ENCODE results near the gene COQ2.

The COQ2 gene

DNA sequence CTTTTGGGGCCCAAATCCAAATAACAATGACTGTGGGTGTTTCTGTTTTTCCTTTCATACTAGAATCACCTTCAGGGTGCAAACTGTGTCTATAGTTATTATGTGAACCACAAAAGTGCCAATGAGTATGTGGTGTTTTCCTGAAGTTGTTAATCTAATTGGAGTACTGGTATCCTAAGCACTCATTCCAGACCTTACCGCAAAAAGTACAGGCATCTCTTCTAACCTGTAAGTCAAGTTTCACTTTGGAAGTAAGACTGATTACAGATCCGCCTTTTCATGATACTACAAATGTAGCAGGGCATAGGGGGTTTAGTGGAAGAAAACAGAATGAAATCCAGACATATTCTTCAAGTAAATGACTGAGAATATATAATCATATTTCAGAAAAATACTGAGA is 16.1 kb downstream of the COQ2 start:
- Mint-ChIP-seq H3K4me3 (no peak overlapping the region), H3K27ac (no peak overlapping the region), H3K9me3 (no peaks in the 10 kb centered on the region), H3K27me3 (ENCODE audit: low read depth) (no peaks in the 10 kb centered on the region), H3K4me1 (ENCODE audit: low read depth) (peaks cover 14% of the 10 kb centered on the region), H3K36me3 (ENCODE audit: low read depth) (peaks cover 19% of the 10 kb centered on the region)

GRCh38 chr4:83267830-83268475 is 16.6 kb downstream of the COQ2 start:
- H3K9me3 Mint-ChIP-seq, result no peaks in the 10 kb centered on the region
- H3K27me3 Mint-ChIP-seq (ENCODE audit: low read depth), result no peaks in the 10 kb centered on the region
- peaks cover 20% of the 10 kb centered on the region for H3K36me3 Mint-ChIP-seq (ENCODE audit: low read depth)
- H3K4me3 Mint-ChIP-seq, result no peak overlapping the region
- H3K4me1 Mint-ChIP-seq (ENCODE audit: low read depth), result peaks cover 14% of the 10 kb centered on the region
- H3K27ac Mint-ChIP-seq, result no peak overlapping the region

GRCh38 chr4:83267121-83267829 is 17.3 kb downstream of the COQ2 start:
- Mint-ChIP-seq H3K4me3 (no peak overlapping the region), H3K27ac (no peak overlapping the region), H3K27me3 (ENCODE audit: low read depth) (no peaks in the 10 kb centered on the region), H3K9me3 (no peaks in the 10 kb centered on the region), H3K36me3 (ENCODE audit: low read depth) (peaks cover 19% of the 10 kb centered on the region), H3K4me1 (ENCODE audit: low read depth) (peaks cover 14% of the 10 kb centered on the region)

- no peak overlapping the region for H3K27ac Mint-ChIP-seq
Observed at GRCh38 chr4:83266689-83267088, 17.9 kb downstream of the COQ2 start.

GRCh38 chr4:83263106-83263505 is 21.5 kb downstream of the COQ2 start:
- no peaks in the 10 kb centered on the region for H3K27me3 Mint-ChIP-seq (ENCODE audit: low read depth)
- H3K36me3 Mint-ChIP-seq (ENCODE audit: low read depth), result peaks cover 21% of the 10 kb centered on the region
- no peak overlapping the region for H3K4me3 Mint-ChIP-seq
- no peaks in the 10 kb centered on the region for H3K9me3 Mint-ChIP-seq
- H3K4me1 Mint-ChIP-seq (ENCODE audit: low read depth), result peaks cover 7% of the 10 kb centered on the region
- no peak overlapping the region for H3K27ac Mint-ChIP-seq

More at GRCh38 chr4:83266689-83267088, 17.9 kb downstream of the COQ2 start:
- H3K4me3 Mint-ChIP-seq, result no peak overlapping the region
- no peaks in the 10 kb centered on the region for H3K9me3 Mint-ChIP-seq
- peaks cover 14% of the 10 kb centered on the region for H3K4me1 Mint-ChIP-seq (ENCODE audit: low read depth)
- no peaks in the 10 kb centered on the region for H3K27me3 Mint-ChIP-seq (ENCODE audit: low read depth)
- peaks cover 22% of the 10 kb centered on the region for H3K36me3 Mint-ChIP-seq (ENCODE audit: low read depth)

DNA sequence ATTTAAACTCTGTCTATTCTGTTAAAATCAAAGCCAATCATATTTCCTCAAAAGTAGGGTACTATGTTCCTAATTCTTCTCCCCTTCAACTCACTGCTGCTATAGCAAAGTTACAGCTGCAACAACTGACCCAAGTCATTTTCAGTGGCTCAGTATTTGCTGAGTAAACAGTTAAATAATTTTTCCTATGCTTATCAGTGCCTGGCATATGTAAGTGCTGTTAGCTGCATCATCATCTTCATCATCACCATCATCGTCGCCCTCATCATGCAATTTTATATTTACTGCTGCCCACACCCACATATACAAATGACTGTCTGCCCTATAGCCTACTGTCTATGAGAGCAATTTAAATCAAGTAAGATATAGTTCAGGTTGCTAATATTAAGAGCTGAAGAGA is 21.9 kb downstream of the COQ2 start:
- no peaks in the 10 kb centered on the region for H3K9me3 Mint-ChIP-seq
- no peak overlapping the region for H3K4me3 Mint-ChIP-seq
- peaks cover 25% of the 10 kb centered on the region for H3K36me3 Mint-ChIP-seq (ENCODE audit: low read depth)
- no peak overlapping the region for H3K27ac Mint-ChIP-seq
- no peaks in the 10 kb centered on the region for H3K27me3 Mint-ChIP-seq (ENCODE audit: low read depth)
- H3K4me1 Mint-ChIP-seq (ENCODE audit: low read depth), result peaks cover 8% of the 10 kb centered on the region

DNA sequence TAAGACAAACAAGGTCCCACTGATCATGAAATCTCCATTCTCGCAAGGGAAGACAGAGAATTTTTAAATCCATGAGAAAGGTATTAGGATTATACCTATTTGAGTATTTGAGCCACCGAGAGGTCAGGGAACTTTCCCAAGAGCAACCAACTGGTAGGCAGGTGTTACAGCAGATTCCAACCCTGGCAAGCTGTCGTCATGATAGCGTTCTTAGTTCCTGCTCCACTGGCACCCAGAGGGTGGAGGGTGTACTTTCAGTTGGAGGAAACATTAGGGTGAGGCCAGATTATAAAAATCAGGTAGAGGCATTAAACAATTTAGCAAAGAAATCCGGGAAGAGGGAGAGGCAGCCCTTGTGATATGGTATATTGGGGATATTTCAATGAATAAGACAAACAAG is 23.3 kb downstream of the COQ2 start:
- H3K4me1 Mint-ChIP-seq (ENCODE audit: low read depth), result peaks cover 9% of the 10 kb centered on the region
- no peak overlapping the region for H3K4me3 Mint-ChIP-seq
- no peaks in the 10 kb centered on the region for H3K9me3 Mint-ChIP-seq
- peaks cover 24% of the 10 kb centered on the region for H3K36me3 Mint-ChIP-seq (ENCODE audit: low read depth)
- H3K27ac Mint-ChIP-seq, result no peak overlapping the region
- H3K27me3 Mint-ChIP-seq (ENCODE audit: low read depth), result no peaks in the 10 kb centered on the region

GRCh38 chr4:83259586-83259985 is 25.0 kb downstream of the COQ2 start:
- peaks cover 11% of the 10 kb centered on the region for H3K4me1 Mint-ChIP-seq (ENCODE audit: low read depth)

GRCh38 chr4:83258461-83258860 is 26.1 kb downstream of the COQ2 start:
- Mint-ChIP-seq H3K4me1 (ENCODE audit: low read depth) (peaks cover 16% of the 10 kb centered on the region), H3K36me3 (ENCODE audit: low read depth) (peaks cover 27% of the 10 kb centered on the region), H3K9me3 (no peaks in the 10 kb centered on the region), H3K27me3 (ENCODE audit: low read depth) (no peaks in the 10 kb centered on the region), H3K4me3 (no peak overlapping the region), H3K27ac (no peak overlapping the region)

More at GRCh38 chr4:83259586-83259985, 25.0 kb downstream of the COQ2 start:
- no peaks in the 10 kb centered on the region for H3K27me3 Mint-ChIP-seq (ENCODE audit: low read depth)
- H3K36me3 Mint-ChIP-seq (ENCODE audit: low read depth), result peaks cover 24% of the 10 kb centered on the region
- no peak overlapping the region for H3K27ac Mint-ChIP-seq
- no peak overlapping the region for H3K4me3 Mint-ChIP-seq
- H3K9me3 Mint-ChIP-seq, result no peaks in the 10 kb centered on the region

DNA sequence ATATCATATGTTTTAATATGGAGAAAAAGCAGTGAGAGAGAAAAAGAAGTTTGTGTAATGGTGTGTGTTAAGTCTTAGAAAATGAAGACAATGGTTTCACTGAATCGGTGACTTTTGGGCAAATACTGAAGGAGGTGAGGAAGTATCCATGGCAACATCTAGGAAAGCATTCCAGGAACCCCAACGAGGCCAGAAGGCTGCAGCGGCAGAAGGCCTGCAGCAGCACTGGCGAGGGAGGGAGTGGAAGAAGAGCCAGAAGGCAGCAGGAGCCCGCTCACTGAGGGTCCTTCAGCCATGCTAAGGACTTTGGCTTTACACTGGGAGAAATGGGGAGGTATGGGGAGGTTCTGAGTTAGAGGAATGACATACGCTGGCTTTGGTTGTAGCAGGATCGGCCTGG is 26.8 kb downstream of the COQ2 start:
- Mint-ChIP-seq H3K4me1 (ENCODE audit: low read depth) (peaks cover 19% of the 10 kb centered on the region), H3K4me3 (no peak overlapping the region), H3K36me3 (ENCODE audit: low read depth) (peaks cover 23% of the 10 kb centered on the region), H3K27me3 (ENCODE audit: low read depth) (no peaks in the 10 kb centered on the region), H3K27ac (no peak overlapping the region), H3K9me3 (no peaks in the 10 kb centered on the region)

DNA sequence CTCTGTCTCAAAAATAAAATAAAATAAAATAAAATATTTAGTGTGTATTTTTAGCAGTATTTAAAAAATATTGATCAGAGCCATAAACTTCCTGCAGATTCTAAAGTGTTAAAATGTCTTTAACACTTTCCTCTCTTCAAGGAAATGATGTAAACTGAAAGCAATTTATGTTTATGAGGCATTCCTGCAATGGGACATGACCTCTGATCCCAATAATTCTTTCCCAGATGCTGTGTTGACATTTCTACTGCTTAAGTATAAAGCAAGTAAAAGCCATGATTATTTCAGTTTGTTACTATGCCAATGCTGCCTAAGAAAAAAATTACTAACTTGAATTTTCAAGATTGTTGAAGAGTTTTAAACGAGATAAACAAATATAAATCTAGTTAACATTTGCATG is 29.0 kb downstream of the COQ2 start:
- Mint-ChIP-seq H3K27me3 (ENCODE audit: low read depth) (no peaks in the 10 kb centered on the region), H3K4me1 (ENCODE audit: low read depth) (peaks cover 31% of the 10 kb centered on the region)

GRCh38 chr4:83252782-83253405 is 31.7 kb downstream of the COQ2 start:
- H3K4me3 Mint-ChIP-seq, result no peak overlapping the region
- H3K9me3 Mint-ChIP-seq, result no peaks in the 10 kb centered on the region
- no peaks in the 10 kb centered on the region for H3K27me3 Mint-ChIP-seq (ENCODE audit: low read depth)
- H3K36me3 Mint-ChIP-seq (ENCODE audit: low read depth), result peaks cover 15% of the 10 kb centered on the region
- no peak overlapping the region for H3K27ac Mint-ChIP-seq
- H3K4me1 Mint-ChIP-seq (ENCODE audit: low read depth), result peaks cover 24% of the 10 kb centered on the region

More for the DNA sequence above, 29.0 kb downstream of the COQ2 start:
- Mint-ChIP-seq H3K4me3 (no peak overlapping the region), H3K27ac (no peak overlapping the region), H3K9me3 (no peaks in the 10 kb centered on the region), H3K36me3 (ENCODE audit: low read depth) (peaks cover 19% of the 10 kb centered on the region)

- no peak overlapping the region for H3K27ac Mint-ChIP-seq
- H3K9me3 Mint-ChIP-seq, result no peaks in the 10 kb centered on the region
- H3K4me3 Mint-ChIP-seq, result no peak overlapping the region
- H3K4me1 Mint-ChIP-seq (ENCODE audit: low read depth), result peaks cover 21% of the 10 kb centered on the region
- no peaks in the 10 kb centered on the region for H3K27me3 Mint-ChIP-seq (ENCODE audit: low read depth)
- H3K36me3 Mint-ChIP-seq (ENCODE audit: low read depth), result peaks cover 16% of the 10 kb centered on the region
Observed at GRCh38 chr4:83251447-83251830, 33.2 kb downstream of the COQ2 start.

- Mint-ChIP-seq H3K9me3 (no peaks in the 10 kb centered on the region), H3K4me1 (ENCODE audit: low read depth) (peaks cover 24% of the 10 kb centered on the region), H3K36me3 (ENCODE audit: low read depth) (peaks cover 19% of the 10 kb centered on the region), H3K27me3 (ENCODE audit: low read depth) (no peaks in the 10 kb centered on the region), H3K27ac (no peak overlapping the region), H3K4me3 (no peak overlapping the region)
Observed at GRCh38 chr4:83250687-83251446, 33.7 kb downstream of the COQ2 start.

All from T-helper 1 cell treated with Interleukin-12 subunit alpha and Interleukin-12 subunit beta and Interleukin-4 antibody, amounts not matched to agents 30 μg/mL and 1 μg/mL, for 36 hours (primary cell).